ENCODE results near the gene SLC12A6. TPM values are rescaled to one million over a fixed set of nuclear protein-coding genes. Genes with fewer than 3 reads are reported as not detected.

The SLC12A6 gene
- total and polyA plus RNA-seq, 8 donors, result 25.3 to 47.4 (median 29.7) TPM

DNA sequence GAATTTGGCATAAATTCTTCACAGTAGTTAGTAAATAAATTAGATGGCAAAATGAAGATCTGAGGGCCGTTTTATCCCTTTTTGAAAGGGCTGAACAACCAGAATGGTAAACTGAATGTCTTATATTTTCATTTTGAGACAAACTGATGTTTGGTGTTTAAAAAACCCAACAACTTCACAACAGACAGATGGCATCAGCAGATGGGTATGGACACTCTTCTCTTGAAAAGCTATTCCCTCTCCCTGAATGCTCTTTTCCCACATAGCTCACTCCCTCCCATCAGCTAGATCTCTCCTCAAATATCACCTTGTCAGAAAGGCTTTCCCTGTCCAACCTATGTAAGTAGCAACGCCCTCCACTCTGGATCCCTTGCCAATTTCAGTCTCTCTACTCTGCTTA is 79.4 kb downstream of the SLC12A6 start:
- DNase-seq (no peak), ATAC-seq (no peak)
- TF ChIP-seq, protein P1, sequence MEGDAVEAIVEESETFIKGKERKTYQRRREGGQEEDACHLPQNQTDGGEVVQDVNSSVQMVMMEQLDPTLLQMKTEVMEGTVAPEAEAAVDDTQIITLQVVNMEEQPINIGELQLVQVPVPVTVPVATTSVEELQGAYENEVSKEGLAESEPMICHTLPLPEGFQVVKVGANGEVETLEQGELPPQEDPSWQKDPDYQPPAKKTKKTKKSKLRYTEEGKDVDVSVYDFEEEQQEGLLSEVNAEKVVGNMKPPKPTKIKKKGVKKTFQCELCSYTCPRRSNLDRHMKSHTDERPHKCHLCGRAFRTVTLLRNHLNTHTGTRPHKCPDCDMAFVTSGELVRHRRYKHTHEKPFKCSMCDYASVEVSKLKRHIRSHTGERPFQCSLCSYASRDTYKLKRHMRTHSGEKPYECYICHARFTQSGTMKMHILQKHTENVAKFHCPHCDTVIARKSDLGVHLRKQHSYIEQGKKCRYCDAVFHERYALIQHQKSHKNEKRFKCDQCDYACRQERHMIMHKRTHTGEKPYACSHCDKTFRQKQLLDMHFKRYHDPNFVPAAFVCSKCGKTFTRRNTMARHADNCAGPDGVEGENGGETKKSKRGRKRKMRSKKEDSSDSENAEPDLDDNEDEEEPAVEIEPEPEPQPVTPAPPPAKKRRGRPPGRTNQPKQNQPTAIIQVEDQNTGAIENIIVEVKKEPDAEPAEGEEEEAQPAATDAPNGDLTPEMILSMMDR (IDR thresholded peaks at IDR 0.05), result no peak
- intact Hi-C loops (cut with DNase I), result no loop called here
- Histone ChIP-seq H3K9me3 (no peaks in the 10 kb centered on the region), H3K27ac (no peak overlapping the region), H3K4me3 (no peak overlapping the region), H3K27me3 (no peaks in the 10 kb centered on the region), H3K4me1 (no peaks in the 10 kb centered on the region), H3K36me3 (peaks cover 4 to 88% of the 10 kb centered on the region in 2 donors)

DNA sequence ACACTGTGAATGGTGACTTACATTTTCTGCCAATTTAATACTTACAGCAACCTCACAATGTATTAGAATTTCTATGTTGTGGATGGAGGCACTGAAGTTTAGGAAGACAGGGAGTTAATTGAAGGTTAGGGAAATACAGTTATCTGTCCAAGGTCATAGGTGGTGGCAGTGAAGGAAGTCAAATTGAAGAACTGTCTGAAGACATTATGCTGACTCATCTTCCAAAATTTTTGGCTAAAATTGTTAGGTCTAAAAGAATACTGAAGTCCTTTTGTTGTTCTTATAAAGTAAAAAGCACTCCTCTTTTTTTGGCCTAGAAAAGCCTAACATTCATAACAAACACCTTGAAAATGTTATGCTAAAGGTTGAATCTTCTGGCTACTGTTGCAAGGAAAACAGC is 85.0 kb downstream of the SLC12A6 start:
- H3K27me3 ChIP-seq, result no peaks in the 10 kb centered on the region
- H3K4me1 ChIP-seq, result no peaks in the 10 kb centered on the region
- TF ChIP-seq, protein P1 (IDR thresholded peaks at IDR 0.05), result no peak
- no peak overlapping the region for H3K4me3 ChIP-seq
- no peaks in the 10 kb centered on the region for H3K9me3 ChIP-seq
- intact Hi-C loops (cut with DNase I), result no loop called here
- peak overlapping the region in 1 of 2 donors; percentile 13 for H3K27ac ChIP-seq
- no peak for ATAC-seq
- no peak for DNase-seq
- peaks cover 4 to 96% of the 10 kb centered on the region in 2 donors for H3K36me3 ChIP-seq

DNA sequence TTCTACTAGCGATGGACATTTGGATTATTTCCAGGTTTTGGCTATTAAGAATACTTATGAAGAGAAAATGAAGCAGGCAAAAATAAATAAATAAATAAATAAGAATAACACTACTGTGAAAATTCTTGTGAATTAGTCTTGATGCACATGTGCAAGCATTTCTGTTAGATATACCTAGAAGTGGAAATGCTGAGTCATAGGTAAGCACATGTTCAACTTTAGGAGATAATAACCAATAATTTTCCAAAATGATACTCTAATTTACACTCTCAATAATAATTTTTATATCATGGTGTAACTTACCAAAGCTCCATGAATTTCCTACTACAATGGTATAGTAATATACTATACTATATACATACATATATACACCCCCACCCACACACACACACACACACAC is 89.4 kb downstream of the SLC12A6 start:
- H3K4me1 ChIP-seq, result no peaks in the 10 kb centered on the region
- intact Hi-C loops (cut with DNase I), result loop anchor here in 1 of 2 donors (10.0 kb wide), 1 partner anchor 87 kb away; the partner anchor contains the start of gene SLC12A6
- no peak overlapping the region for H3K4me3 ChIP-seq
- no peak for ATAC-seq
- peaks cover 0 to 93% of the 10 kb centered on the region in 2 donors for H3K36me3 ChIP-seq
- no peaks in the 10 kb centered on the region for H3K9me3 ChIP-seq
- TF ChIP-seq, protein P1 (IDR thresholded peaks at IDR 0.05), result no peak
- no peaks in the 10 kb centered on the region for H3K27me3 ChIP-seq
- no peak overlapping the region for H3K27ac ChIP-seq
- DNase-seq, result no peak

DNA sequence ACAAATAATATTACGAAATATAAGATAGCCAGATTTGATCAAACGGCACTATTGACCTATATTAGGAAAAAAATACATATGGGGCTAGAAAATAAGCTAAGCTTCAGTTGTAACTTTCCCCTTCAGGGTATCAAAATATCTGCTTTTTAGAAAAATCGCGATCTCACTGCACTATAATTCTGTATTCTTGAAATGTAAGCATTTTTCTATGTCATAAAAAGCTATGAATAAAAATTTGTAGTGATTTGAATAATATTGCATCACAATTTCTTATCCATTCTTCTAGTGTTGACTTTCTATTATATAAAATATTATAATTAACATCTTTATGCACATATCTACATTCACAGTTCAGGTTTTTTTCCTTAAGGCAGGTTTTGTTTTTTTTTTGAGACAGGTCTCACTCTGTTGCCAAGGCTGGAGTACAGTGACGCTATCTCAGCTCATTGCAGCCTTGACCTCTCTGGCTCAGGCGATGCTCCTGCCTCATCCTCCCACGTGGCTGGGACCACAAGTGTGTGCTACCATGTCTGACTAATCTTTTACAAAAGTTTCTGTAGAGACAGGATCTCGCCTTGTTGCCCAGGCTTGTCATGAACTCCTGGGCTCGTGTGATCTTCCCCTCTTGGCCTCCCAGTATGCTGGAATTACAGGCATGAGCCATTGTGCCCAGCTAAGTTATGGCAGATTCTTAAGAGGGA is 91.2 kb downstream of the SLC12A6 start:
- intact Hi-C loops (cut with DNase I), result loop anchor here in 1 of 2 donors (10.0 kb wide), 1 partner anchor 88 kb away; the partner anchor contains the start of gene SLC12A6
- no peak overlapping the region for H3K27ac ChIP-seq
- peaks cover 0 to 86% of the 10 kb centered on the region in 2 donors for H3K36me3 ChIP-seq
- DNase-seq (no peak), ATAC-seq (no peak)
- H3K4me1 ChIP-seq, result no peaks in the 10 kb centered on the region
- no peaks in the 10 kb centered on the region for H3K9me3 ChIP-seq
- H3K4me3 ChIP-seq, result no peak overlapping the region
- TF ChIP-seq, protein P1 (IDR thresholded peaks at IDR 0.05), result no peak
- no peaks in the 10 kb centered on the region for H3K27me3 ChIP-seq

DNA sequence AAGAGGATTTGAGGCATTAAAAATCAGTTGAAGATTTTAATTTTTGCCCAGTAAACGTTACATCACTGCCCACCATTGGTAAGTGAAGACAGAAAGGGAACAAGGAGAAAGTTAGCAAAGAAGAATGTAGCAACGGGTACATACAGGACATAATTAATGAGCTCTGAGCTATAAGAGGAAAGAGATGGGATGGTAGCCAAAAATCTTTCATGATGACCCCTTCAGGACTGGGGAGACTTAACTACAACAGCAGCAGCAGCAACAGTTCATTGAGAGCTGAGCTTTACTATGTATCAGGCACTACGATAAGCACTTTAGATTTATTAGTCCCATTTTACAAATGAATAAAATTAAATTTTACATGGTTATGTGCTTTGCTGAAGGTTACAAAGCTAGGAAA is 94.4 kb downstream of the SLC12A6 start:
- H3K4me1 ChIP-seq, result no peaks in the 10 kb centered on the region
- no peak overlapping the region for H3K27ac ChIP-seq
- DNase-seq, result no peak
- peaks cover 0 to 78% of the 10 kb centered on the region in 2 donors for H3K36me3 ChIP-seq
- TF ChIP-seq, protein P1 (IDR thresholded peaks at IDR 0.05), result no peak
- H3K4me3 ChIP-seq, result no peak overlapping the region
- intact Hi-C loops (cut with DNase I), result loop anchor here in 1 of 2 donors (10.0 kb wide), 1 partner anchor 92 kb away; the partner anchor contains the start of gene SLC12A6
- H3K27me3 ChIP-seq, result no peaks in the 10 kb centered on the region
- ATAC-seq, result no peak
- no peaks in the 10 kb centered on the region for H3K9me3 ChIP-seq

Measured in left lung (tissue), 10 donors.